22Rv1 (cell line): ENCODE results near the gene COL18A1.

Source experiments
- H3K27ac ChIP-seq: fragments of 450-650 bp; 2 replicates; pipeline ENCODE4 v1.5.1; 2017
- ZFX ChIP-seq: fragments of 450-650 bp; IDR thresholded peaks from 2 replicates; pipeline ENCODE4 v1.6.1; 2017; ENCODE audit warnings: antibody characterized with exemption, borderline replicate concordance
- TF ChIP-seq, protein P1 (sequence below): fragments of 450-650 bp; IDR thresholded peaks from 2 replicates; pipeline ENCODE4 v1.5.1; 2017; ENCODE audit warnings: mild to moderate bottlenecking

COL18A1 gene

DNA sequence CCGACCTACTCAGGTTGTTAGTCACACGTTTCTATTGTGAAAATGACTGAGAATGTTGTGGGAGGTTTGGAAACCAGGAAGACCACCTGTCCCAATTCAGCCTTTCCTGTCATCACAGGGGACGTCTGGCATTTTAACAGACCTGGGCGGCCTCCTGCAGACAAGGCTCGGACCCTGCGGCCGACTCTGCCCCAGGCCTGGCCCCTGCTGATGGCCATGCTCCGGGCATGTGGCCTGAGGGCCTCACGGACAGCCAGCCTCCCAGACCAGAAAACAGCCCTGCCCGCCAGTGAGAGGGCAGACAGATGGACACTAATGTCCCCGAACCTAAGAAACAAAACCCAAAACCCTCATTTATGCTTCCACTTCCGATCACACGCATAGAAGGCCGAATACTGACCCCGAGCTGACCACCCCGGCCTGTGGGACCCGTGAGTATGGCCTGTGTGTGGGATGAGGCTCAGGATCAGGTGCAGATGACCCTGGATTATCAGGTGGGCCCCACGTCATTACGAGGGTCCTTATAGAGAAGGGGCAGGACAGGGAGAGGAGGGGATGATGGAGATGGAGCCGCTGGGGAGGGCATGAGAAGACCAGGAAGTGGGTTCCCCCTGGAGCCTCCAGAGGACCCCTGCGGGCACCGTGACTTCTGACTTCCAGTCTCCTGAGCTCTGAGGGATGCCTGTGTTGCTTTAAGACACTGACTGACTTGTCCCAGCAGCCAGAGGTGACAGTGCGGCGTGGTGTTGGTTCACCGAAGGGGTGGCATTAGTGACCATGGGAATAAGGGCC lies 9.6 kb downstream of the COL18A1 start:
- H3K27ac ChIP-seq = no peak overlapping the region
- TF ChIP-seq, protein P1, sequence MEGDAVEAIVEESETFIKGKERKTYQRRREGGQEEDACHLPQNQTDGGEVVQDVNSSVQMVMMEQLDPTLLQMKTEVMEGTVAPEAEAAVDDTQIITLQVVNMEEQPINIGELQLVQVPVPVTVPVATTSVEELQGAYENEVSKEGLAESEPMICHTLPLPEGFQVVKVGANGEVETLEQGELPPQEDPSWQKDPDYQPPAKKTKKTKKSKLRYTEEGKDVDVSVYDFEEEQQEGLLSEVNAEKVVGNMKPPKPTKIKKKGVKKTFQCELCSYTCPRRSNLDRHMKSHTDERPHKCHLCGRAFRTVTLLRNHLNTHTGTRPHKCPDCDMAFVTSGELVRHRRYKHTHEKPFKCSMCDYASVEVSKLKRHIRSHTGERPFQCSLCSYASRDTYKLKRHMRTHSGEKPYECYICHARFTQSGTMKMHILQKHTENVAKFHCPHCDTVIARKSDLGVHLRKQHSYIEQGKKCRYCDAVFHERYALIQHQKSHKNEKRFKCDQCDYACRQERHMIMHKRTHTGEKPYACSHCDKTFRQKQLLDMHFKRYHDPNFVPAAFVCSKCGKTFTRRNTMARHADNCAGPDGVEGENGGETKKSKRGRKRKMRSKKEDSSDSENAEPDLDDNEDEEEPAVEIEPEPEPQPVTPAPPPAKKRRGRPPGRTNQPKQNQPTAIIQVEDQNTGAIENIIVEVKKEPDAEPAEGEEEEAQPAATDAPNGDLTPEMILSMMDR = no peak
- no peak for TF ChIP-seq ZFX

DNA sequence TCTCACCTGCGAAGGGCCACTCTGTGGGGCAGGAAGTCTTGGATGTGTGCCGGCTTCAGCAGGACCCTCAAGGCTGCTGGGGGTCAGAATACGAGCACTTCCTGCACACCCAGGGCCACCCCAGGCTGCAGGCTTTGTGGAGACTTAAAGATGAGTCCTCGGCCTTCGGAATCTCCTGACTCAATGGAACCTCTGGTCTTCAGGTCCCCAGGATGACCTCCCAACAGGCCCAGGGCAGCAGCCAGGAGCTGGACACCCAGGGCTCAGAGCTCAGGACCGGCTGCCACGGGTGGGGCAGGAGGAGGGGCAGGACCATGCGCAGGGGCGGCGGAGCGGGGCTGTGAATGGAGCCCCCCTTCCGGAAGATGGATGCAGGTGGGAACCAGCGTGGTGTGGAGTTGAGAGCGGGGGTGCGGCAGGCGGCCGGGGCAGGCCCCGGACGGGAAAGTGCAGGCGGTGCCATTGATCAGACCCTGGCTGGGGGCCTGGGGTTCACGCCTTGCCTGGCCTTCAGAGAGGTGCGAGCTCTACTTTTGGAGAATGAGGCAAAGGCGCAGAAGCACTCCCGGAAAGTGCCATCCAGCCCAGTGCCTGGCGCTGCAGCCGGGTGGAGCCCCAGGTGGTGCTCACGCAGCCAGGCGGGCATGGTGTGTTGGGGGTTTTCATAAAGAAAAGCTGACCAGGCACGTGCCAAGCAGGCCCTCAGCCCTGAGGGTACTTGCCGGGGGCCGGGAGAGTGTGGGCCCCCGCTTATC lies 10.4 kb downstream of the COL18A1 start:
- no peak overlapping the region for H3K27ac ChIP-seq
- no peak for TF ChIP-seq ZFX
- TF ChIP-seq, protein P1 = no peak

DNA sequence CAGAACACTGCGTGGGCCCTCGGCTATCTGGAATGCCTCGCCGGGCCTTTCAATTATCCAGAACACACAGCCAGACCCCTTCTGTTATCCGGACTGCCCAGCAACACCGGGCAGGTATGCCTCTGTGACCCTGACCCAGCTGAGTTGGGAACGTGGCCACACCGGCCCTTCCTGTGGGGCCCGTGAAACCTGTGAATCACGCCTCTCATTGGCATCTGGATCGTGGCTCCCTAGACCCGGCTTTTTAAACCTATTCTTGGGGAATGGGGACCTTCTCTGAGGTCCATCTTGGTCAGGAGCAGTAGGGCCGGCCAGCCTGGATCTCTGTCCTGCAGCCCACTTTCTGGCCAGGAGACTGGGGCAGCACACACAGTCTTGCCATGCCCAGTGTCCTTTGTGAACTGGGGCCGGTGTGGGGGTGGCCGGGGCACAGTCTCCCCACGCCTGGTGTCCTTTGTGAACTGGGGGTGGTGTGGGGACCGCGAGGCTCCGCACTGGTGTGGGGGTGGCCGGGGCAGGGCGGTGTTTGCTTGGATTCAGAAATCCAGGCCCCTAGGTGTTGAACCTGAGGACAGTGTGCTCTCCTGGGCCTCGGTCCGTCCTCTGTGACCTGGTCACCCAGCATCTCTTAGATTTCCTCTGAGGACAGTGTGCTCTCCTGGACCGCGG lies 11.1 kb downstream of the COL18A1 start:
- H3K27ac ChIP-seq = no peak overlapping the region
- TF ChIP-seq, protein P1 = no peak

DNA sequence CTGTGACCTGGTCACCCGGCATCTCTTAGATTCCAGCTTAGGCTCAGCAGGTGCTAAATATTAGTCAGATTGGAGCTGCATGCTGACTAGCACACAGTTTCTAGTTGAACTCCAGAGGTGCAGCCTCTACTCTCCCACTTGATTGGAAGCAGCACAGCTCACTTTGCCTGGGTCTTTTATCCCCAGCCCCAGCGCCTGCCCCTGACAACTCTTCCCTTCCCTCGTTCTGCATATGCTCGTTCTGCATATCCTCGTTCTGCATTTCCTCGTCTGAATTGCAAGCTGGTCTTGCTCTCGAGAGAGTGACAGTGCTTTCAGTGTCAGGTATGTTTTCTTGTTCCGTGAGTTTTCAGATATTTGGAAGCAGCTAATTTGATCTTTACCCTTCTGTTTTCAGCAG lies 11.7 kb downstream of the COL18A1 start:
- no peak overlapping the region for H3K27ac ChIP-seq
- no peak for TF ChIP-seq ZFX
- TF ChIP-seq, protein P1 = no peak

DNA sequence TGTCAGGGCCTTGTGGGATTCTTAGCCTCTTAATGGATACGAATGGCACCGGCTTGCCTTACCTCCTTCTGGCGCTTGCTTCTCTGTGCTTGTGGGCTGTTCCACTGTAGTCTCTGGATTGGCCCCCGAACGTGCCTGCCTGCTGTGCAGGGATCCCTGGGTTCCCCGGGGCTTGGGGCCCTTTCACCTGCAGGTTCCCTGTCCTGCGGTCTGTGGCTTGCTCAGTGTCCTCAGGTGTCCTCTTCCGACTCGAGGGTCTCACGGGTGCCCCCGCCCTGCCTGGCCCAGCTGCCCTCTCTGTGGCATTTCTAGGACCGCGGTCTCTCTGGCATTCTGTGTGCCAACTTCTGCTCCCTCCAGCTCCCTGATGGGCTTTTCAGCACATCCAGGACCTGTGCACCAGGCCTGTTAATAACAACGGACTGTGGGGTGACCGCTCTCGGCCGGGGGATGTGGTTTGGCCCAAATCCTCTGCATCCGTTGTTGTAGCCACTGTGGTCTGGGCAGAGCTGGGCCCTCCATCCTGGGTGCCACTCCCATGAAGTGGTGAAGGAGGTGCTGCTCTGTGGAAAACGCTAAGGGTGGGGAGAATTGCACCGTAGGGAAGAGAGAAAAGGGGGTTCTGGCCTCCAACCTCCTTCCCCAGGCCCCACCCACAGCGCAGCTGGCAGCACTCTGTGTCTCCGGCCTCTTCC lies 12.4 kb downstream of the COL18A1 start:
- no peak overlapping the region for H3K27ac ChIP-seq
- TF ChIP-seq, protein P1 = no peak
- no peak for TF ChIP-seq ZFX

DNA sequence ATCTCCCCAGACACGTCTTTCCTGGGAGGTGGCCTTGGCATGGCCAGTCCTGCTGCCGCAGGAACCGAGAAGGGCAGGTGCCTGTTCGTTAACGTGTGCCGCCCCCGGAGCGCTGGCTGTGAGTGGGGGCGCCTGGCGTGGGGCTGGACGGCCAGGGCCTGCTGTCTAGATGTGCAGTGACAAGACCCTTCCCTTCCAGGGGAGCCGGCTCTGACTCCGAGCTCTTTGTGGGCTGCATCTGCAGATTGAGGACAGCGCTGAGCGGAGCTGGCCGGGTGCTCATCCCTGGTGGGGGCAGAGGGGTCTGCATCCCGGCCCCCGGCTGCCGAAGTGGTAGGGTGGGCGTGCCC lies 13.0 kb downstream of the COL18A1 start:
- H3K27ac ChIP-seq = no peak overlapping the region
- TF ChIP-seq, protein P1 = no peak
- TF ChIP-seq ZFX = no peak
